Esophagus muscularis mucosa (tissue), 3 donors: ENCODE measurements around the gene OXT.

Experiments used
- POLR2A ChIP-seq: fragments of 450-650 bp; IDR thresholded peaks from one replicate; pipeline ENCODE4 v1.6.1; 2017; ENCODE audit warnings: antibody characterized with exemption, moderate library complexity, mild to moderate bottlenecking, low read depth
- POLR2AphosphoS5 ChIP-seq, 2 donors: sonication (generic); formaldehyde crosslinking; IDR thresholded peaks; one replicate each; pipeline ENCODE4 v1.6.1; 2017; ENCODE audit warnings: antibody characterized with exemption in 2 of 2
- TF ChIP-seq, protein P1 (sequence below), 3 experiments: fragments of 200-600 bp in 2 of 3; fragments of 450-650 bp in 1 of 3; sonication (generic) in 2 of 3; IDR thresholded peaks; one replicate each; pipeline ENCODE4 v1.5.1; 2017 to 2019; ENCODE audit warnings: antibody characterized with exemption in 3 of 3, mild to moderate bottlenecking in 2 of 3, moderate library complexity in 1 of 3

DNA sequence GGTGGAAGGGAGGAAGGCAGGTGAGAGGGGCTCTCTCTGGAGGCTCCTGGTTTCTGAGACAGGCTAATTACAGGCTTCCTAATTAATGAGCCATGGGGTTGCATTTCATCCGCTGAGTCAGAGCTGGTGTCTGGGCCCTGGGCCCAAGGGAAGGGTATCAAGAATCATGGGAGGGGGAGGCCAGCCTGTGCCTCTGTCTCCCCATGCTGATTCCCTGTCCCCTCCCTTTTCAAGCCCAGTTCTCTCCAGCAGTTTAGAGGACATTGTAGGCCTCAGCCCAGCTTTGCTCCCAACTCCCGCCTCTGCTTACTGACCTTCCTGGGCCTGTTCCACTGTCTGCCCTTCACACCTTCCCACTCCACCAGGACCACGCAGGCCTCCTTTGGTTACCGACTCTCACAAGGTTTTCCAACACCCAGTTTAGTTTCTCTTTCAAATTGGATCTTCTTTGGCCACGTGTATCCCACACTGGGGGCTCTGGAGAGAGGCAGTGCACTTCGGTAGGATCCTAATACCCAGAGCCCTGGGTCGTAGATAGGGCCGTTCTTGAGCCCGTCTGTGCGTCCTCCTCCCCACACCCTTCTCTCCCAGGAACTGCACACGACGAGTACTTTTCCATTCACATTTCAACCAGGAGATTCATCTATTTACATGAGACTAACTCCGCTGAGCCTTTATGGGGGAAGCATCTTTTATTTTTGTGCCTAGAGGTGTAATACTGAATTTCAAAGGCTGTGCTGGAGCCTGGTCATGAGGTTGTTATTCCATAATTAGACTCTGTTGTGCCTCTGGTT is 31.4 kb downstream of the OXT start:
- TF ChIP-seq, protein P1, sequence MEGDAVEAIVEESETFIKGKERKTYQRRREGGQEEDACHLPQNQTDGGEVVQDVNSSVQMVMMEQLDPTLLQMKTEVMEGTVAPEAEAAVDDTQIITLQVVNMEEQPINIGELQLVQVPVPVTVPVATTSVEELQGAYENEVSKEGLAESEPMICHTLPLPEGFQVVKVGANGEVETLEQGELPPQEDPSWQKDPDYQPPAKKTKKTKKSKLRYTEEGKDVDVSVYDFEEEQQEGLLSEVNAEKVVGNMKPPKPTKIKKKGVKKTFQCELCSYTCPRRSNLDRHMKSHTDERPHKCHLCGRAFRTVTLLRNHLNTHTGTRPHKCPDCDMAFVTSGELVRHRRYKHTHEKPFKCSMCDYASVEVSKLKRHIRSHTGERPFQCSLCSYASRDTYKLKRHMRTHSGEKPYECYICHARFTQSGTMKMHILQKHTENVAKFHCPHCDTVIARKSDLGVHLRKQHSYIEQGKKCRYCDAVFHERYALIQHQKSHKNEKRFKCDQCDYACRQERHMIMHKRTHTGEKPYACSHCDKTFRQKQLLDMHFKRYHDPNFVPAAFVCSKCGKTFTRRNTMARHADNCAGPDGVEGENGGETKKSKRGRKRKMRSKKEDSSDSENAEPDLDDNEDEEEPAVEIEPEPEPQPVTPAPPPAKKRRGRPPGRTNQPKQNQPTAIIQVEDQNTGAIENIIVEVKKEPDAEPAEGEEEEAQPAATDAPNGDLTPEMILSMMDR (IDR thresholded peaks at IDR 0.05) = no peak
- TF ChIP-seq POLR2A (no peak), POLR2AphosphoS5 (IDR thresholded peaks at IDR 0.05) (no peak)
